Left ventricle myocardium inferior (tissue), 1 donor: ENCODE measurements around the gene B4GALNT1. TPM values are rescaled to one million over a fixed set of nuclear protein-coding genes. Genes with fewer than 3 reads are reported as not detected.
"Not testable (repeated sequence)": the region's sequence is repeated elsewhere in the genome, so short reads cannot be mapped to it uniquely, and the experiment has no call there.

Experiments
- DNase-seq: peaks from one replicate; pipeline ENCODE4 v3.0.0-alpha.2; 2020
- H3K27ac ChIP-seq: fragments of 200-600 bp; replicated peaks from 2 replicates; pipeline ENCODE4 v1.8.0; 2021
- H3K27me3 ChIP-seq: fragments of 200-600 bp; 2 replicates; pipeline ENCODE4 v1.8.0; 2021; ENCODE audit warnings: low read depth
- H3K36me3 ChIP-seq: fragments of 200-600 bp; 2 replicates; pipeline ENCODE4 v1.8.0; 2021
- H3K4me1 ChIP-seq: fragments of 200-600 bp; 2 replicates; pipeline ENCODE4 v1.8.0; 2021
- H3K4me3 ChIP-seq: fragments of 200-600 bp; 2 replicates; pipeline ENCODE4 v1.8.0; 2021; ENCODE audit warnings: mild to moderate bottlenecking, moderate library complexity
- H3K9me3 ChIP-seq: fragments of 200-600 bp; replicated peaks from 2 replicates; pipeline ENCODE4 v1.8.0; 2021
- intact Hi-C: fragments of 100-400 bp; cut with micrococcal nuclease; formaldehyde crosslinking; loops from one replicate; pipeline ENCODE4 v1.11.0; 2022
- total RNA-seq: library from RNA; stranded (reverse); fragmentation: NEBNext Ultra II Directional; extraction: Animal tissue kit (Norgen Biotek cat#: 25700); gene quantifications from one replicate; pipeline ENCODE4 v1.2.1, GENCODE V29; 2021
- TF ChIP-seq, protein P1 (sequence below): fragments of 200-600 bp; IDR thresholded peaks from 2 replicates; pipeline ENCODE4 v1.8.0; 2021; ENCODE audit warnings: antibody characterized with exemption, mild to moderate bottlenecking, borderline replicate concordance
- donor health status: DM: no; HTN: yes; CAD: no; lungs with severe emphysema.

B4GALNT1 gene
- total RNA-seq, 1 donor from 2014 or later: 4.7 TPM

DNA sequence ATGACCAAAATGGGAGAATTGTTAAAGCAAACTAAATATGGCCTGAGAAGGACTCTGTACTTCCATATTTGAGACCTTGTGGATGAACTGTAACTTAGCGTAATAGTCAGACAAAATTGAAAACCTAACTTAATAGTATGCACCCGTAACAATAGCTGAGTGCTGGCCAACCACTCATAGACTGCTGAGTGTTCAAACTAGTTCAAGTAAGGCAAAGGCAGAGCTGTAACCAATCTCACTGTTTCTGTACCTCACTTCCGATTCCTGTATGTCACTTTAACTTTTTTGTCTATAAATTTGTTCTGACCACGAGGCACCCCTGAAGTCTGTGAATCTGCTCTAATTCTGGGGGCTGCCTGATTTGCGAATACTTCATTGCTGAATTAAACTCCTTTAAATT, 33.9 kb upstream of the B4GALNT1 start:
- Histone ChIP-seq H3K9me3 (no peaks in the 10 kb centered on the region), H3K27ac (no peak overlapping the region), H3K4me3 (no peak overlapping the region), H3K36me3 (no peaks in the 10 kb centered on the region), H3K27me3 (peaks cover 29% of the 10 kb centered on the region), H3K4me1 (no peaks in the 10 kb centered on the region)
- intact Hi-C loops: no loop called here
- TF ChIP-seq, protein P1, sequence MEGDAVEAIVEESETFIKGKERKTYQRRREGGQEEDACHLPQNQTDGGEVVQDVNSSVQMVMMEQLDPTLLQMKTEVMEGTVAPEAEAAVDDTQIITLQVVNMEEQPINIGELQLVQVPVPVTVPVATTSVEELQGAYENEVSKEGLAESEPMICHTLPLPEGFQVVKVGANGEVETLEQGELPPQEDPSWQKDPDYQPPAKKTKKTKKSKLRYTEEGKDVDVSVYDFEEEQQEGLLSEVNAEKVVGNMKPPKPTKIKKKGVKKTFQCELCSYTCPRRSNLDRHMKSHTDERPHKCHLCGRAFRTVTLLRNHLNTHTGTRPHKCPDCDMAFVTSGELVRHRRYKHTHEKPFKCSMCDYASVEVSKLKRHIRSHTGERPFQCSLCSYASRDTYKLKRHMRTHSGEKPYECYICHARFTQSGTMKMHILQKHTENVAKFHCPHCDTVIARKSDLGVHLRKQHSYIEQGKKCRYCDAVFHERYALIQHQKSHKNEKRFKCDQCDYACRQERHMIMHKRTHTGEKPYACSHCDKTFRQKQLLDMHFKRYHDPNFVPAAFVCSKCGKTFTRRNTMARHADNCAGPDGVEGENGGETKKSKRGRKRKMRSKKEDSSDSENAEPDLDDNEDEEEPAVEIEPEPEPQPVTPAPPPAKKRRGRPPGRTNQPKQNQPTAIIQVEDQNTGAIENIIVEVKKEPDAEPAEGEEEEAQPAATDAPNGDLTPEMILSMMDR: no peak
- no peak for DNase-seq

DNA sequence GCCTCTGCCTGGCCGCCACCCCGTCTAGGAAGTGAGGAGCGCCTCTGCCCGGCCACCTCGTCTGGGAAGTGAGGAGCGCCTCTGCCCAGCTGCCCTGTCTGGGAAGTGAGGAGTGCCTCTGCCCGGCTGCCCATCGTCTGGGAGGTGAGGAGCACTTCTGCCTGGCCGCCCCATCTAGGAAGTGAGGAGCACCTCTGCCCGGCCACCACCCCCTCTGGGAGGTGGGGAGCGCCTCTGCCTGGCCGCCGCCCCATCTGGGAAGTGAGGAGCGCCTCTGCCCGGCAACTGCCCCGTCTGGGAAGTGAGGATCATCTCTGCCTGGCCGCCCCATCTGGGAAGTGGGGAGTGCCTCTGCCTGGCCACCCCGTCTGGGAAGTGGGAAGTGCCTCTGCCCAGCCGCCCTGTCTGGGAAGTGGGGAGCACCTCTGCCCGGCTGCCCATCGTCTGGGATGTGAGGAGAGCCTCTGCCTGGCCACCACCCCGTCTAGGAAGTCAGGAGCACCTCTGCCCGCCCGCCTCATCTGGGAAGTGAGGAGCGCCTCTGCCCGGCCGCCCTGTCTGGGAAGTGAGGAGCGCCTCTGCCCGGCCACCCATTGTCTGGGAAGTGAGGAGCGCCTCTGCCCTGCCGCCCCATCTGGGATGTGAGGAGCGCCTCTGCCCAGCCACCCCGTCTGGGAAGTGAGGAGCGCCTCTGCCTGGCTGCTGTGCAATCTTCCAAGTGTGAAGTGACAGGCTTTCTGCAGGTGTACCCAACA, 32.2 kb upstream of the B4GALNT1 start:
- H3K27ac ChIP-seq, H3K9me3 ChIP-seq, H3K4me3 ChIP-seq, H3K4me1 ChIP-seq, H3K36me3 ChIP-seq, DNase-seq, intact Hi-C loops: not testable (repeated sequence)
- H3K27me3 ChIP-seq: peaks cover 22% of the 10 kb centered on the region

DNA sequence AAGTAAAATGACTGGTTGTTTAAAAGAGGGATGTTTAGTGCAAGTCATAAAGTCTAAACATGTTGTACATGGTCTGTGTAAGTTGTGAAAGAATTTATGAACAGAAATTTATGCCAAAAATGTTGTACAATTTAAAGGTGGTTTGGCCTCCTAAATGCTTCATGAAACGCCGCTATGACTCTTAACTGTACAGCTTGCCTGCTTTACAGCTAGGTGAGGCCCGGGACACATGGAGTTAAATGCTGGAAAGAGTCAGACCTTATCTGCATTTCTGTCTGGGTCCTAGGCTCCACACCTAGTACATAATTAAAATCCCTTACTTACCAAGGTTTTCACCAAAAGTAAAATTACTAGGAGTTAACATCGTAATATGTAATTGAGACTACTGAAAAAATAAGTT, 28.4 kb upstream of the B4GALNT1 start:
- Histone ChIP-seq H3K4me3 (no peak overlapping the region), H3K36me3 (no peaks in the 10 kb centered on the region), H3K4me1 (no peaks in the 10 kb centered on the region), H3K27ac (no peak overlapping the region), H3K9me3 (no peaks in the 10 kb centered on the region), H3K27me3 (peaks cover 25% of the 10 kb centered on the region)
- intact Hi-C loops: no loop called here
- DNase-seq: no peak
- TF ChIP-seq, protein P1: no peak

DNA sequence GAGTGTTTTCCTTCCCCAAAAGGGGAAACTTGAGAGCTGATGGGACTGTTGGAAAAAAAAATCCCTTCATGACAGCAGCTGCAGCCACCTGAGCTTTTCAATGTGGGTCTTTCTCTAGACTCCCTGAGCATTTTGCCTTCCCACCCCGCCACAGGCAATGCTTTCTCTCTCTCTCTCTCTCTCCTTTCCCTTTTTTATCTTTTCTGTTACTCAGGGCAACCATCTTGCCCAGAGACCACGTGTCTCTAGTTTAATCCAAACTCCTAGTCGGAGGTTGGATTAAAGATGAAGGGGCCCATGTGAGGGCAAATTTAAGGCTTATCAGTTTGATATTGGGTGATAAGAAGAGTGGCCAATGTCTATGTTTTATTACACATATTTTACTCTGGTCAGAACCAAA, 25.9 kb upstream of the B4GALNT1 start:
- DNase-seq: no peak
- no peaks in the 10 kb centered on the region for H3K4me1 ChIP-seq
- H3K9me3 ChIP-seq: no peaks in the 10 kb centered on the region
- no peak overlapping the region for H3K4me3 ChIP-seq
- TF ChIP-seq, protein P1: no peak
- peaks cover 37% of the 10 kb centered on the region for H3K27me3 ChIP-seq
- intact Hi-C loops: no loop called here
- no peak overlapping the region for H3K27ac ChIP-seq
- H3K36me3 ChIP-seq: no peaks in the 10 kb centered on the region

DNA sequence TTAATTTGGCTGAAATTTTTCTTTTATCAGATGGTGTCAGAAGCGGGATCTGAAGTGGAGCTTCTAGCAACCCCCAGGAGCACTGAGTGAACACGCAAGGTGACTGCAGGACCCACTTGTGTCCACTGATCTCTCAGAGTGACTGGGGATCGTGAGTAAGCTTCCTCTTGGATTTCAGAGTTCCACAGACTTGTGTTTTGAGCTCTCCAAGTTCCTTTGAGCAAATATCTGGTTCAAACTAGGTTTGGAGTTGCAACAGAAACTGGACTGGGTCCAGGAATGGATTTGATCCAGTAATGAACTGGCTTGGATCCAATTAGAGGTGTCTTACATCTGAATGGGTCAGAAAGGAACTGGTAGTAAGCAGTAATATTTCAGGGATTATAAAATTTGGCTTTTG, 24.7 kb upstream of the B4GALNT1 start:
- Histone ChIP-seq H3K36me3 (no peaks in the 10 kb centered on the region), H3K4me1 (no peaks in the 10 kb centered on the region), H3K27me3 (peaks cover 43% of the 10 kb centered on the region), H3K27ac (no peak overlapping the region), H3K4me3 (no peak overlapping the region), H3K9me3 (no peaks in the 10 kb centered on the region)
- TF ChIP-seq, protein P1: no peak
- intact Hi-C loops: no loop called here
- no peak for DNase-seq

DNA sequence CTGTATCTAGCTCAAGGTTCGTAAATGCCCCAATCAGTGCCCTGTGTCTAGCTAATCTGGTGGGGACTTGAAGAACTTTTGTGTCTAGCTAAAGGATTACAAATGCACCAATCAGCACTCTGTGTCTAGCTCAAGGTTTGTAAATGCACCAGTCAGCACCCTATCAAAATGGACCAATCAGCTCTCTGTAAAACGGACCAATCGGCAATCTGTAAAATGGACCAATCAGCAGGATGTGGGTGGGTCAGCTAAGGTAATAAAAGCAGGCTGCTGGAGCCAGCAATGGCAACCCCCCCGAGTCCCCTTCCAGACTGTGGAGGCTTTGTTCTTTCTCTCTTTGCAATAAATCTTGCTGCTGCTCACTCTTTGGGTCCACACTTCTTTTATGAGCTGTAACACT, 23.4 kb upstream of the B4GALNT1 start:
- DNase-seq, H3K36me3 ChIP-seq, H3K27ac ChIP-seq, intact Hi-C loops, H3K4me1 ChIP-seq, H3K4me3 ChIP-seq, H3K9me3 ChIP-seq: not testable (repeated sequence)
- H3K27me3 ChIP-seq: peaks cover 43% of the 10 kb centered on the region
